CD1c-positive myeloid dendritic cell (primary cell): ENCODE data around the gene GAL3ST2.
"Not testable (repeated sequence)": the region's sequence is repeated elsewhere in the genome, so short reads cannot be mapped to it uniquely, and the experiment has no call there.

Source experiments
- DNase-seq: peaks from one replicate; pipeline ENCODE4 v3.0.0-alpha.2; 2016; ENCODE audit errors: extremely low spot score

GAL3ST2 gene

GRCh38 chr2:241768850-241769249, 7.8 kb upstream of the GAL3ST2 start:
- no peak for DNase-seq

- no peak for DNase-seq
These were observed 6.8 kb upstream of the GAL3ST2 start for GRCh38 chr2:241769819-241770184.

- no peak for DNase-seq
These were observed 6.3 kb upstream of the GAL3ST2 start for GRCh38 chr2:241770185-241770935.

- DNase-seq, result no peak
These were observed 5.7 kb upstream of the GAL3ST2 start for GRCh38 chr2:241770936-241771285.

GRCh38 chr2:241771286-241772062, 5.1 kb upstream of the GAL3ST2 start:
- no peak for DNase-seq

GRCh38 chr2:241772063-241772499, 4.5 kb upstream of the GAL3ST2 start:
- no peak for DNase-seq

GRCh38 chr2:241773511-241774418, 2.9 kb upstream of the GAL3ST2 start:
- no peak for DNase-seq

- DNase-seq, result no peak
These were observed 2.0 kb upstream of the GAL3ST2 start for GRCh38 chr2:241774419-241775222.

- DNase-seq, result no peak
These were observed 1.1 kb upstream of the GAL3ST2 start for GRCh38 chr2:241775223-241776177.

GRCh38 chr2:241777170-241777685, 606 bp downstream of the GAL3ST2 start:
- DNase-seq, result no peak

- DNase-seq, result no peak
These were observed 1.3 kb downstream of the GAL3ST2 start for GRCh38 chr2:241777686-241778627.

GRCh38 chr2:241780939-241781569, 4.4 kb downstream of the GAL3ST2 start:
- DNase-seq, result no peak

GRCh38 chr2:241782053-241782452, 5.4 kb downstream of the GAL3ST2 start:
- DNase-seq, result not testable (repeated sequence)

GRCh38 chr2:241788135-241788534, 11.5 kb downstream of the GAL3ST2 start:
- DNase-seq, result no peak

- no peak for DNase-seq
These were observed 11.9 kb downstream of the GAL3ST2 start for GRCh38 chr2:241788572-241788971.

GRCh38 chr2:241791385-241791784, 14.8 kb downstream of the GAL3ST2 start:
- not testable (repeated sequence) for DNase-seq

GRCh38 chr2:241793385-241793784, 16.8 kb downstream of the GAL3ST2 start:
- no peak for DNase-seq

GRCh38 chr2:241794250-241794823, 17.7 kb downstream of the GAL3ST2 start:
- DNase-seq, result no peak
